Upper lobe of left lung (tissue), 4 donors: ENCODE results near the gene CASS4.

ENCODE experiments used
- CTCF ChIP-seq, 6 experiments: fragments of 450-650 bp in 4 of 6; fragments of 200-600 bp in 2 of 6; sonication (generic) in 2 of 6; IDR thresholded peaks; one replicate each; pipeline ENCODE4 v1.5.1; 2016 to 2019; ENCODE audit warnings: antibody characterized with exemption in 6 of 6
- EP300 ChIP-seq, 4 donors: sonication (generic); formaldehyde crosslinking; IDR thresholded peaks; one replicate each; pipeline ENCODE4 v1.5.1; 2017; ENCODE audit warnings: antibody characterized with exemption in 4 of 4, control low read depth in 2 of 4
- POLR2A ChIP-seq, 4 donors: fragments of 450-650 bp; IDR thresholded peaks; one replicate each; pipeline ENCODE4 v1.5.1; 2016 to 2017; ENCODE audit warnings: antibody characterized with exemption in 4 of 4, mild to moderate bottlenecking in 2 of 4

- TF ChIP-seq CTCF (IDR thresholded peaks at IDR 0.05) (no peak), EP300 (IDR thresholded peaks at IDR 0.05) (no peak), POLR2A (IDR thresholded peaks at IDR 0.05) (no peak)
Observed at GRCh38 chr20:56371977-56372376, 40.1 kb upstream of the CASS4 start.
